H9 (cell line): Measurements from ENCODE around the gene SLC22A17. TPM values are rescaled to one million over a fixed set of nuclear protein-coding genes. Genes with fewer than 3 reads are reported as not detected.

ENCODE experiments used
- DNase-seq: peaks from one replicate; pipeline ENCODE4 v3.0.0-alpha.2; 2017
- H2AFZ ChIP-seq: one replicate; pipeline ENCODE4 v1.6.1; 2013; ENCODE audit warnings: mild to moderate bottlenecking, low read length, control low read depth, moderate library complexity
- H2AK5ac ChIP-seq: 2 replicates; pipeline ENCODE4 v1.6.1; 2013; ENCODE audit warnings: low read length, control low read depth, mixed read lengths; ENCODE audit not compliant: insufficient read length
- H2BK120ac ChIP-seq: one replicate; pipeline ENCODE4 v1.6.1; 2013; ENCODE audit warnings: low read depth, mild to moderate bottlenecking, low read length, control low read depth, inconsistent platforms; ENCODE audit not compliant: poor library complexity, severe bottlenecking
- H2BK12ac ChIP-seq: 2 replicates; pipeline ENCODE4 v1.6.1; 2013; ENCODE audit warnings: low read length, control low read depth, mixed read lengths, low read depth; ENCODE audit not compliant: insufficient read length
- H2BK15ac ChIP-seq: 2 replicates; pipeline ENCODE4 v1.6.1; 2013; ENCODE audit warnings: low read depth, low read length, control low read depth
- H2BK20ac ChIP-seq: one replicate; pipeline ENCODE4 v1.6.1; 2013; ENCODE audit warnings: low read depth, mild to moderate bottlenecking, low read length, control low read depth, inconsistent platforms; ENCODE audit not compliant: poor library complexity, severe bottlenecking
- H2BK5ac ChIP-seq: 2 replicates; pipeline ENCODE4 v1.6.1; 2013; ENCODE audit warnings: low read length, control low read depth, mixed read lengths; ENCODE audit not compliant: insufficient read length
- H3K14ac ChIP-seq: 2 replicates; pipeline ENCODE4 v1.6.1; 2013; ENCODE audit warnings: low read length, control low read depth; ENCODE audit not compliant: insufficient read depth
- H3K18ac ChIP-seq: 2 replicates; pipeline ENCODE4 v1.6.1; 2013; ENCODE audit warnings: low read depth, mild to moderate bottlenecking, mixed read lengths, low read length, control low read depth; ENCODE audit not compliant: insufficient read length
- H3K23ac ChIP-seq: 2 replicates; pipeline ENCODE4 v1.6.1; 2013; ENCODE audit warnings: low read length, control low read depth, mixed read lengths, low read depth; ENCODE audit not compliant: insufficient read length
- H3K23me2 ChIP-seq: 2 replicates; pipeline ENCODE4 v1.6.1; 2013; ENCODE audit warnings: low read depth, mild to moderate bottlenecking, mixed read lengths, low read length, control low read depth; ENCODE audit not compliant: insufficient read length, poor library complexity, severe bottlenecking
- H3K27ac ChIP-seq: 2 replicates; pipeline ENCODE4 v1.5.1; 2013; ENCODE audit warnings: low read length, control low read depth, mixed read lengths, low read depth; ENCODE audit not compliant: insufficient read length
- H3K27me3 ChIP-seq: 2 replicates; pipeline ENCODE4 v1.6.1; 2013; ENCODE audit warnings: low read length, control low read depth, inconsistent platforms; ENCODE audit not compliant: insufficient read depth
- H3K4ac ChIP-seq: 2 replicates; pipeline ENCODE4 v1.6.1; 2013; ENCODE audit warnings: low read depth, mild to moderate bottlenecking, control low read depth, inconsistent platforms, low read length, moderate library complexity
- H3K4me1 ChIP-seq: 2 replicates; pipeline ENCODE4 v1.6.1; 2013; ENCODE audit warnings: low read length, control low read depth, inconsistent platforms; ENCODE audit not compliant: insufficient read depth
- H3K4me2 ChIP-seq: 2 replicates; pipeline ENCODE4 v1.6.1; 2013; ENCODE audit warnings: low read length, control low read depth, mixed read lengths; ENCODE audit not compliant: insufficient read length, insufficient read depth
- H3K56ac ChIP-seq: 2 replicates; pipeline ENCODE4 v1.6.1; 2013; ENCODE audit warnings: low read depth, mild to moderate bottlenecking, mixed read lengths, low read length, control low read depth; ENCODE audit not compliant: insufficient read length
- H3K79me1 ChIP-seq: 2 replicates; pipeline ENCODE4 v1.6.1; 2013; ENCODE audit warnings: low read depth, mild to moderate bottlenecking, moderate library complexity, low read length, control low read depth, inconsistent platforms; ENCODE audit not compliant: insufficient read depth, poor library complexity, severe bottlenecking
- H3K79me2 ChIP-seq: 2 replicates; pipeline ENCODE4 v1.6.1; 2013; ENCODE audit warnings: low read length, control low read depth, inconsistent platforms; ENCODE audit not compliant: insufficient read depth
- H3K9ac ChIP-seq: 2 replicates; pipeline ENCODE4 v1.6.1; 2013; ENCODE audit warnings: low read length, control low read depth, mixed read lengths; ENCODE audit not compliant: insufficient read length; ENCODE audit errors: extremely low read depth
- H3K9me3 ChIP-seq: one replicate; pipeline ENCODE4 v1.6.1; 2013; ENCODE audit warnings: low read depth, low read length, inconsistent platforms; ENCODE audit not compliant: control insufficient read depth
- H3T11ph ChIP-seq: one replicate; pipeline ENCODE4 v1.6.1; 2013; ENCODE audit warnings: mild to moderate bottlenecking, low read length, control low read depth, inconsistent platforms
- H4K20me1 ChIP-seq: one replicate; pipeline ENCODE4 v1.6.1; 2013; ENCODE audit not compliant: control insufficient read depth, insufficient read length, insufficient read depth
- H4K5ac ChIP-seq: 2 replicates; pipeline ENCODE4 v1.6.1; 2013; ENCODE audit warnings: low read depth, mild to moderate bottlenecking, mixed read lengths, low read length, control low read depth; ENCODE audit not compliant: insufficient read length
- H4K8ac ChIP-seq: replicated peaks from 2 replicates; pipeline ENCODE4 v1.6.1; 2013; ENCODE audit warnings: low read length, control low read depth, mixed read lengths, low read depth; ENCODE audit not compliant: insufficient read length
- H4K91ac ChIP-seq: 2 replicates; pipeline ENCODE4 v1.6.1; 2013; ENCODE audit warnings: low read depth, mild to moderate bottlenecking, moderate library complexity, mixed read lengths, low read length, control low read depth; ENCODE audit not compliant: insufficient read length
- H3K27ac Mint-ChIP-seq, 3 experiments: 2 replicates in 2 of 3; 3 replicates in 1 of 3; pipeline ENCODE4 v1.8.0; 2020 to 2021; ENCODE audit warnings: mixed read lengths in 3 of 3, mild to moderate bottlenecking in 1 of 3, moderate library complexity in 1 of 3
- H3K27me3 Mint-ChIP-seq: 2 replicates; pipeline ENCODE4 v1.8.0; 2021; ENCODE audit warnings: low read depth, mild to moderate bottlenecking, moderate library complexity, mixed read lengths
- H3K36me3 Mint-ChIP-seq, 3 experiments: 2 replicates in 2 of 3; 3 replicates in 1 of 3; pipeline ENCODE4 v1.8.0; 2020 to 2021; ENCODE audit warnings: low read depth in 3 of 3, mixed read lengths in 3 of 3; ENCODE audit not compliant: insufficient read depth in 1 of 3
- H3K4me1 Mint-ChIP-seq, 2 experiments: 2 replicates each; pipeline ENCODE4 v1.8.0; 2020; ENCODE audit warnings: mixed read lengths in 2 of 2
- H3K4me3 Mint-ChIP-seq, 2 experiments: 2 replicates in 1 of 2; 3 replicates in 1 of 2; pipeline ENCODE4 v1.8.0; 2020 to 2021; ENCODE audit warnings: mild to moderate bottlenecking in 2 of 2, mixed read lengths in 2 of 2, moderate library complexity in 1 of 2
- H3K9me3 Mint-ChIP-seq, 2 experiments: 2 replicates in 1 of 2; 3 replicates in 1 of 2; pipeline ENCODE4 v1.8.0; 2020; ENCODE audit warnings: mild to moderate bottlenecking in 2 of 2, mixed read lengths in 2 of 2, moderate library complexity in 1 of 2
- WGBS: extraction: QIAGEN DNeasy Blood & Tissue Kit; methylation state at CpG from one replicate; pipeline ENCODE4 v1.1.7; 2013; ENCODE audit warnings: missing lambda C conversion rate, low lambda C conversion rate, mixed read lengths; ENCODE audit not compliant: insufficient read length; ENCODE audit errors: extremely low coverage; 5-methylcytosine and 5-hydroxymethylcytosine counted together
- total RNA-seq: library from RNA; stranded (reverse); gene quantifications from 2 replicates; pipeline ENCODE4 v1.2.1, GENCODE V29; 2021
- TF ChIP-seq, protein P1 (sequence below): fragments of 200-600 bp; sonication (generic); conservative IDR thresholded peaks from 3 replicates; pipeline ENCODE4 v1.8.0; 2021; ENCODE audit warnings: antibody characterized with exemption, mild to moderate bottlenecking

The SLC22A17 gene
- total RNA-seq, 1 experiment from 2014 or later, result 33.0 TPM

- Histone ChIP-seq H3K56ac (no peak overlapping the region), H4K91ac (no peak overlapping the region), H2BK15ac (no peak overlapping the region), H3K4me2 (no peak overlapping the region), H3T11ph (no peak overlapping the region), H3K14ac (no peak overlapping the region), H2BK120ac (no peak overlapping the region), H4K8ac (no peak overlapping the region), H3K79me1 (no peaks in the 10 kb centered on the region), H3K9me3 (no peaks in the 10 kb centered on the region), H4K5ac (no peak overlapping the region), H3K27ac (no peak overlapping the region), H3K79me2 (no peaks in the 10 kb centered on the region), H2AFZ (no peak overlapping the region), H3K4ac (no peak overlapping the region), H2BK20ac (no peak overlapping the region), H2BK5ac (no peak overlapping the region), H3K23me2 (no peaks in the 10 kb centered on the region), H2BK12ac (no peak overlapping the region), H4K20me1 (no peaks in the 10 kb centered on the region), H3K18ac (no peak overlapping the region), H2AK5ac (no peak overlapping the region), H3K4me1 (no peaks in the 10 kb centered on the region; the same call in 1 of the 2 replicates), H3K9ac (no peak overlapping the region), H3K27me3 (no peaks in the 10 kb centered on the region), H3K23ac (no peak overlapping the region)
- Mint-ChIP-seq H3K4me1 (peaks cover 11 to 12% of the 10 kb centered on the region in 2 experiments), H3K9me3 (peaks cover 39 to 47% of the 10 kb centered on the region in 2 experiments), H3K36me3 (peaks cover 1 to 11% (median 9%) of the 10 kb centered on the region in 3 experiments), H3K27me3 (peaks cover 32% of the 10 kb centered on the region), H3K4me3 (no peak overlapping the region), H3K27ac (no peak overlapping the region)
- no CpG with 5 or more reads among the region's 1 CpG for WGBS
- TF ChIP-seq, protein P1, sequence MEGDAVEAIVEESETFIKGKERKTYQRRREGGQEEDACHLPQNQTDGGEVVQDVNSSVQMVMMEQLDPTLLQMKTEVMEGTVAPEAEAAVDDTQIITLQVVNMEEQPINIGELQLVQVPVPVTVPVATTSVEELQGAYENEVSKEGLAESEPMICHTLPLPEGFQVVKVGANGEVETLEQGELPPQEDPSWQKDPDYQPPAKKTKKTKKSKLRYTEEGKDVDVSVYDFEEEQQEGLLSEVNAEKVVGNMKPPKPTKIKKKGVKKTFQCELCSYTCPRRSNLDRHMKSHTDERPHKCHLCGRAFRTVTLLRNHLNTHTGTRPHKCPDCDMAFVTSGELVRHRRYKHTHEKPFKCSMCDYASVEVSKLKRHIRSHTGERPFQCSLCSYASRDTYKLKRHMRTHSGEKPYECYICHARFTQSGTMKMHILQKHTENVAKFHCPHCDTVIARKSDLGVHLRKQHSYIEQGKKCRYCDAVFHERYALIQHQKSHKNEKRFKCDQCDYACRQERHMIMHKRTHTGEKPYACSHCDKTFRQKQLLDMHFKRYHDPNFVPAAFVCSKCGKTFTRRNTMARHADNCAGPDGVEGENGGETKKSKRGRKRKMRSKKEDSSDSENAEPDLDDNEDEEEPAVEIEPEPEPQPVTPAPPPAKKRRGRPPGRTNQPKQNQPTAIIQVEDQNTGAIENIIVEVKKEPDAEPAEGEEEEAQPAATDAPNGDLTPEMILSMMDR, result no peak
- DNase-seq, result no peak
Measured at GRCh38 chr14:23339506-23340268, 13.0 kb downstream of the SLC22A17 start.
